ENCODE data around the gene SERPINE1.
"Not testable (repeated sequence)": the region's sequence is repeated elsewhere in the genome, so short reads cannot be mapped to it uniquely, and the experiment has no call there.

Gene SERPINE1

DNA sequence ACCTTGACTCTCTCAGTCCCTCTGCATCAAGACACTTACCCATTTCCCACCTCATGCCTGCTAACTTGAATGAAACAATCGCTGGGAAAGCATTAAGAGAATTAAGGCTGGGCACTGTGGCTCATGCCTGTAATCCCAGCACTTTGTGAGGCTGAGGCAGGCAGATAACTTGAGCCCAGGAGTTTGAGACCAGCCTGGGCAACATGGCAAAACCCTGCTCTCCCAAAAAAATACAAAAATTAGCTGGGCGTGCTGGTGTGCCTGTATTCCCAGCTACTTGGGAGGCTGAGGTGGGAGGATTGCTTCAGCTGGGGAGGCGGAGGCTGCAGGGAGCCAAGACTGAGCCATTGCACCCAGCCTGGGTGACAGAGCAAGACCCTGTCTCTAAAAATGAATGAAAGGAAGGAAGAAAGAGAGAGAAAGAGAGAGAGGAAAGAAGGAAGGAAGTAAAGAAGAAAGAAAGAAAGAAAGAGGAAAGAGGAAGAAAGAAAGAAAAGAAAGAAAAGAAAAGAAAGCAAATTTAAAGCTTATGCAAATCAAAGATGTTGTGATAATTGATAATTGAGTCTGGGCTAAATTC, 646 bp downstream of the SERPINE1 start:
- Histone ChIP-seq H3K9me3 (no peaks in the 10 kb centered on the region), H3K4me3 (ENCODE audit: low read depth, low read length) (peak overlapping the region; percentile 21), H3K4me1 (peaks cover 13% of the 10 kb centered on the region), H3K27me3 (no peaks in the 10 kb centered on the region), H3K36me3 (no peaks in the 10 kb centered on the region)
- TF ChIP-seq, protein P1, sequence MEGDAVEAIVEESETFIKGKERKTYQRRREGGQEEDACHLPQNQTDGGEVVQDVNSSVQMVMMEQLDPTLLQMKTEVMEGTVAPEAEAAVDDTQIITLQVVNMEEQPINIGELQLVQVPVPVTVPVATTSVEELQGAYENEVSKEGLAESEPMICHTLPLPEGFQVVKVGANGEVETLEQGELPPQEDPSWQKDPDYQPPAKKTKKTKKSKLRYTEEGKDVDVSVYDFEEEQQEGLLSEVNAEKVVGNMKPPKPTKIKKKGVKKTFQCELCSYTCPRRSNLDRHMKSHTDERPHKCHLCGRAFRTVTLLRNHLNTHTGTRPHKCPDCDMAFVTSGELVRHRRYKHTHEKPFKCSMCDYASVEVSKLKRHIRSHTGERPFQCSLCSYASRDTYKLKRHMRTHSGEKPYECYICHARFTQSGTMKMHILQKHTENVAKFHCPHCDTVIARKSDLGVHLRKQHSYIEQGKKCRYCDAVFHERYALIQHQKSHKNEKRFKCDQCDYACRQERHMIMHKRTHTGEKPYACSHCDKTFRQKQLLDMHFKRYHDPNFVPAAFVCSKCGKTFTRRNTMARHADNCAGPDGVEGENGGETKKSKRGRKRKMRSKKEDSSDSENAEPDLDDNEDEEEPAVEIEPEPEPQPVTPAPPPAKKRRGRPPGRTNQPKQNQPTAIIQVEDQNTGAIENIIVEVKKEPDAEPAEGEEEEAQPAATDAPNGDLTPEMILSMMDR (IDR thresholded peaks at IDR 0.05; ENCODE audit: low read depth, low read length): no peak
- DNase-seq: no peak

DNA sequence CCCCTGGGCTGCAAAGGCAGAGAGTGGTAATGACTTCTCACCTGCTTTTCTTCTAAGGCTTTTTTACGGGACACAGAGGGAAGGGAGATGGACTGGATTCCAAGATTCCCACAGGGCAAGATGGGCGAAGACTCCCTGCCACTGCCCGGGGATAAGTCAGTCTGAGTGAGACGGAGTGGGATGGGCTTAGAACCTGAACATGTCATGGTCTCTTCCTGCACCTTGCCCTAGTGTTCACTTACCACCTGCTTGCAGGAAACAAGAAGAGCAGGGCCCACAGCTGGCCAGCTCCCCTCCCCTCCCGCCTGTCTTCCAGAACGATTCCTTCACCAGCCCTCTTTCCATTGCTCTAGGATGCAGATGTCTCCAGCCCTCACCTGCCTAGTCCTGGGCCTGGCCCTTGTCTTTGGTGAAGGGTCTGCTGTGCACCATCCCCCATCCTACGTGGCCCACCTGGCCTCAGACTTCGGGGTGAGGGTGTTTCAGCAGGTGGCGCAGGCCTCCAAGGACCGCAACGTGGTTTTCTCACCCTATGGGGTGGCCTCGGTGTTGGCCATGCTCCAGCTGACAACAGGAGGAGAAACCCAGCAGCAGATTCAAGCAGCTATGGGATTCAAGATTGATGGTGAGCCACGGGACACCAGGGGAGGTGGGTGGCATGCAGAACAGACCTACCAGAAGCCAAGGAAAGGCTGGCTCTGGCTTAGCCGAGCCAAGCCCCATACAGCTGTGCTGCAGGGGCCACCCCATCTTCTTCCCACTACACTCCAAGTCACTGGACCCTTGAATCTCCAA, 1.3 kb downstream of the SERPINE1 start:
- no peak for DNase-seq
- H3K9me3 ChIP-seq: no peaks in the 10 kb centered on the region
- H3K4me1 ChIP-seq: peaks cover 13% of the 10 kb centered on the region
- no peaks in the 10 kb centered on the region for H3K36me3 ChIP-seq
- no peak overlapping the region for H3K4me3 ChIP-seq (ENCODE audit: low read depth, low read length)
- TF ChIP-seq, protein P1 (IDR thresholded peaks at IDR 0.05; ENCODE audit: low read depth, low read length): no peak
- no peaks in the 10 kb centered on the region for H3K27me3 ChIP-seq

DNA sequence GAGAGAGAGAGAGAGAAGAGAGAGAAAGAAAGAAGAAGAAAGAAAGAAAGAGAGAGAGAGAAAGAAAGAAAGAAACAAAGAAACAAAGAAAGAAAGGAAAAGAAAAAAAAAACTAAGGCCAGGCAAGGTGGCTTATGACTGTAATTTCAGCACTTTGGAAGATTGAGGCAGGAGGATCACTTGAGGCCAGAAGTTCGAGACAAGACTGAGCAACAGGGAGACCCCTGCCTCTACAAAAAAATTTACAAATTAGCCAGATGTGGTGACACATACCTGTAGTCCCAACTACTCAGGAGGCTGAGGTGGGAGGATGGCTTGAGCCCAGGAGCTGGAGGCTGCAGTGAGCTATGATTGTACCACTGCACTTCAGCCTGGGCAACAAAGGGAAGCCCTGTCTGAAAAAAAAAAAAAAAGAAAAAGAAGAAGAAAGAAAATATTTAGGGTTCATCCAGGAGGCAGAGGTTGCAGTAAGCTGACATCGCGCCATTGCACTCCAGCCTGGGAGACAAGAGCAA, 2.8 kb downstream of the SERPINE1 start:
- no peak for DNase-seq
- Histone ChIP-seq H3K4me3 (ENCODE audit: low read depth, low read length) (no peak overlapping the region), H3K36me3 (no peaks in the 10 kb centered on the region), H3K27me3 (no peaks in the 10 kb centered on the region), H3K4me1 (peaks cover 13% of the 10 kb centered on the region), H3K9me3 (no peaks in the 10 kb centered on the region)
- TF ChIP-seq, protein P1 (IDR thresholded peaks at IDR 0.05; ENCODE audit: low read depth, low read length): no peak

DNA sequence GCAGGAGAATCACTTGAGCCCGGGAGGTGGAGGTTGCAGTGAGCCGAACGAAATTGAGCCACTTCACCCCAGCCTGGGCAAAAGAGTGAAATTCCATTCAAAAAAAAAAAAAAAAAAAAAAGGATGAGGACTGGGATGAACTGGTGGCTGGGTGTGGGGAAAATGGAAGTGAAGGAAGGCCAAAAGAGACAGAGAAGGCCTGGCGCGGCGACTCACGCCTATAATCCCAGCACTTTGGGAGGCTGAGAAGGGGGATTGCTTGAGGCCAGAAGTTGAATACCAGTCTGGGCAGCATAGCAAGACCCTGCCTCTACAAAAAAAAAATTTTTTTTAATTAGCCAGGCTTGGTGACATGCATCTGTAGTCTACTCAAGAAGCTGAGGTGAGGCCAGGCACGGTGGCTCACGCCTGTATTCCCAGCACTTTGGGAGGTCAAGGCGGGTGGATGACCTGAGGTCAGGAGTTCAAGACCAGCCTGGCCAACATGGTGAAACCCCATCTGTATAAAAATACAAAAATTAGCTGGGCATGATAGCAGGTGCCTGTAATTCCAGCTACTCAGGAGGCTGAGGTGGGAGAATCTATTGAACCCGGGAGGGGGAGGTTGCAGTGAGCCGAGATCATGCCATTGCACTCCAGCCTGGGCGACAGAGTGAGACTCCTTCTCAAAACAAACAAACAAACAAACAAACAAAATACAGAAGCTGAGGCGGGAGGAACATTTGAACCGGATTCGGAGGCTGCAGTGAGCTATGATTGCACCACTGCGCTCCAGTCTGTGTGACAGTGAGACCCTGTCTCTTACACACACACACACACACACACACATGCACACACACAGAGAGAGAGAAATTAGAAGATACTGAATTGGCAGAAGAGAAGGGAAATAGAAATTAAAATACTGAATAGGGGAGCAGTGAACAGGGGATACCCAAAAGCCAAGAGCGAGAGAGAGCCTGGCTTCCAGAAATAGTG, 6.0 kb downstream of the SERPINE1 start:
- not testable (repeated sequence) for H3K27me3 ChIP-seq; H3K4me3 ChIP-seq (ENCODE audit: low read depth, low read length); DNase-seq; H3K36me3 ChIP-seq; H3K9me3 ChIP-seq; H3K4me1 ChIP-seq

DNA sequence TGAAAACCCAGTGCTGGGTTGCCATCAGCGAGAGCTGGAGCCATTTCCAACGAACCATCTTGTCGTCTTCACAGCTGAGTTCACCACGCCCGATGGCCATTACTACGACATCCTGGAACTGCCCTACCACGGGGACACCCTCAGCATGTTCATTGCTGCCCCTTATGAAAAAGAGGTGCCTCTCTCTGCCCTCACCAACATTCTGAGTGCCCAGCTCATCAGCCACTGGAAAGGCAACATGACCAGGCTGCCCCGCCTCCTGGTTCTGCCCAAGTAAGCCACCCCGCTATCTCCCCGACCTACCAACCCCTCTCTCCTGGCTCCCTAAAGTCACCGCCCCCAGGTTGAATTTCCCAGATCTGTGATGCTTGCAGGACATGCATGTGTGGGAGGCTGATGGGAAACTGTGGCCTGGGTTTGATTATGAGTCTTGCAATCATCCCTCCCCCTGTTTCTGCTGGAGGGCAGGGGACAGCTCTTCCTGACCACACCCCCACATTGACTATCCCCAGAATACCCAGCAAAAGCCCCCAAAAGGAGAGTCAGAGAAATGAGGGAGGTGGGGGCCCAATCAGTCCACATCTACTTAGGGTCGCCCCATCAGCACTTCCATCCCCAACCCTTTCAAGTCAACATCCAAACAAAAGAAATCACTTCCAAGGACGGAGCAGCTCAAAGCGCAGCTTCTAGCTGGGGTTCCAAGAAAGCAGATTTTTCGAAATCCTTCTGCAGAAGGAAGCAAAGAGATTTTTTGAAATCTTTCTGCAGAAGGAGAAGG, 6.9 kb downstream of the SERPINE1 start:
- Histone ChIP-seq H3K4me3 (ENCODE audit: low read depth, low read length) (no peak overlapping the region), H3K9me3 (no peaks in the 10 kb centered on the region), H3K27me3 (no peaks in the 10 kb centered on the region), H3K36me3 (no peaks in the 10 kb centered on the region), H3K4me1 (peaks cover 3% of the 10 kb centered on the region; the same call in 1 of the 2 replicates)
- TF ChIP-seq, protein P1 (IDR thresholded peaks at IDR 0.05; ENCODE audit: low read depth, low read length): no peak
- no peak for DNase-seq
